Measurements from ENCODE around the gene RABGEF1.
"Not testable (repeated sequence)": the region's sequence is repeated elsewhere in the genome, so short reads cannot be mapped to it uniquely, and the experiment has no call there.

- TF ChIP-seq, protein P1, sequence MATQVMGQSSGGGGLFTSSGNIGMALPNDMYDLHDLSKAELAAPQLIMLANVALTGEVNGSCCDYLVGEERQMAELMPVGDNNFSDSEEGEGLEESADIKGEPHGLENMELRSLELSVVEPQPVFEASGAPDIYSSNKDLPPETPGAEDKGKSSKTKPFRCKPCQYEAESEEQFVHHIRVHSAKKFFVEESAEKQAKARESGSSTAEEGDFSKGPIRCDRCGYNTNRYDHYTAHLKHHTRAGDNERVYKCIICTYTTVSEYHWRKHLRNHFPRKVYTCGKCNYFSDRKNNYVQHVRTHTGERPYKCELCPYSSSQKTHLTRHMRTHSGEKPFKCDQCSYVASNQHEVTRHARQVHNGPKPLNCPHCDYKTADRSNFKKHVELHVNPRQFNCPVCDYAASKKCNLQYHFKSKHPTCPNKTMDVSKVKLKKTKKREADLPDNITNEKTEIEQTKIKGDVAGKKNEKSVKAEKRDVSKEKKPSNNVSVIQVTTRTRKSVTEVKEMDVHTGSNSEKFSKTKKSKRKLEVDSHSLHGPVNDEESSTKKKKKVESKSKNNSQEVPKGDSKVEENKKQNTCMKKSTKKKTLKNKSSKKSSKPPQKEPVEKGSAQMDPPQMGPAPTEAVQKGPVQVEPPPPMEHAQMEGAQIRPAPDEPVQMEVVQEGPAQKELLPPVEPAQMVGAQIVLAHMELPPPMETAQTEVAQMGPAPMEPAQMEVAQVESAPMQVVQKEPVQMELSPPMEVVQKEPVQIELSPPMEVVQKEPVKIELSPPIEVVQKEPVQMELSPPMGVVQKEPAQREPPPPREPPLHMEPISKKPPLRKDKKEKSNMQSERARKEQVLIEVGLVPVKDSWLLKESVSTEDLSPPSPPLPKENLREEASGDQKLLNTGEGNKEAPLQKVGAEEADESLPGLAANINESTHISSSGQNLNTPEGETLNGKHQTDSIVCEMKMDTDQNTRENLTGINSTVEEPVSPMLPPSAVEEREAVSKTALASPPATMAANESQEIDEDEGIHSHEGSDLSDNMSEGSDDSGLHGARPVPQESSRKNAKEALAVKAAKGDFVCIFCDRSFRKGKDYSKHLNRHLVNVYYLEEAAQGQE (IDR thresholded peaks at IDR 0.05): not testable (repeated sequence)
- not testable (repeated sequence) for TF ChIP-seq CTCF (IDR thresholded peaks at IDR 0.05; ENCODE audit: low read depth, low read length, missing input control)
These were observed 612 bp downstream of the RABGEF1 start for GRCh38 chr7:66740980-66741709.
